HG03575 (cell line): ENCODE measurements around the gene TMEM131.

Source experiments
- ATAC-seq: cut with Tn5 transposase; IDR thresholded peaks from one replicate; pipeline ENCODE4 v1.9.1; 2021; ENCODE audit not compliant: unreplicated experiment, insufficient number of reproducible peaks, low FRiP score; ENCODE audit errors: extremely low read depth

TMEM131 gene

GRCh38 chr2:97996679-97997078 is 931 bp upstream of the TMEM131 start:
- ATAC-seq = no peak

GRCh38 chr2:97995026-97995733 is 568 bp downstream of the TMEM131 start:
- no peak for ATAC-seq

- no peak for ATAC-seq
These were observed 1.3 kb downstream of the TMEM131 start for GRCh38 chr2:97994476-97994875.

GRCh38 chr2:97993926-97994325 is 1.8 kb downstream of the TMEM131 start:
- no peak for ATAC-seq

- no peak for ATAC-seq
These were observed 2.6 kb downstream of the TMEM131 start for GRCh38 chr2:97992836-97993825.

GRCh38 chr2:97991081-97991856 is 4.5 kb downstream of the TMEM131 start:
- ATAC-seq = no peak

- no peak for ATAC-seq
These were observed 7.0 kb downstream of the TMEM131 start for GRCh38 chr2:97988722-97989121.

- ATAC-seq = no peak
These were observed 9.8 kb downstream of the TMEM131 start for GRCh38 chr2:97985998-97986397.

- no peak for ATAC-seq
These were observed 12.1 kb downstream of the TMEM131 start for GRCh38 chr2:97983698-97984097.

- no peak for ATAC-seq
These were observed 12.6 kb downstream of the TMEM131 start for GRCh38 chr2:97983134-97983533.

- ATAC-seq = no peak
These were observed 13.1 kb downstream of the TMEM131 start for GRCh38 chr2:97982621-97983020.

- ATAC-seq = no peak
These were observed 13.8 kb downstream of the TMEM131 start for GRCh38 chr2:97981961-97982360.

- no peak for ATAC-seq
These were observed 15.8 kb downstream of the TMEM131 start for GRCh38 chr2:97979904-97980303.

GRCh38 chr2:97974471-97974870 is 21.3 kb downstream of the TMEM131 start:
- no peak for ATAC-seq

- ATAC-seq = no peak
These were observed 25.3 kb downstream of the TMEM131 start for GRCh38 chr2:97970293-97971060.

GRCh38 chr2:97969081-97970067 is 26.4 kb downstream of the TMEM131 start:
- ATAC-seq = no peak

GRCh38 chr2:97967931-97968627 is 27.7 kb downstream of the TMEM131 start:
- ATAC-seq = no peak
